Neural cell (in vitro differentiated cells): Measurements from ENCODE around the gene MAMDC2.

ENCODE experiments used
- MXI1 ChIP-seq: fragments of 450-650 bp; conservative IDR thresholded peaks from 2 replicates; pipeline ENCODE4 v1.6.1; 2014; ENCODE audit warnings: antibody characterized with exemption, mild to moderate bottlenecking; ENCODE audit not compliant: poor library complexity, severe bottlenecking
- POLR2AphosphoS5 ChIP-seq: IDR thresholded peaks from 2 replicates; pipeline ENCODE4 v1.6.1; 2012
- RAD21 ChIP-seq: fragments of 450-650 bp; conservative IDR thresholded peaks from 2 replicates; pipeline ENCODE4 v1.6.1; 2014; ENCODE audit warnings: antibody characterized with exemption, mild to moderate bottlenecking, moderate library complexity
- SMC3 ChIP-seq: fragments of 450-650 bp; conservative IDR thresholded peaks from 2 replicates; pipeline ENCODE4 v1.6.1; 2014; ENCODE audit warnings: antibody characterized with exemption, mild to moderate bottlenecking, moderate library complexity; ENCODE audit not compliant: poor library complexity
- TF ChIP-seq, protein P1 (sequence below): fragments of 450-650 bp; IDR thresholded peaks from 2 replicates; pipeline ENCODE4 v1.5.1; 2014; ENCODE audit warnings: antibody characterized with exemption, mild to moderate bottlenecking, moderate library complexity; ENCODE audit not compliant: poor library complexity, severe bottlenecking

DNA sequence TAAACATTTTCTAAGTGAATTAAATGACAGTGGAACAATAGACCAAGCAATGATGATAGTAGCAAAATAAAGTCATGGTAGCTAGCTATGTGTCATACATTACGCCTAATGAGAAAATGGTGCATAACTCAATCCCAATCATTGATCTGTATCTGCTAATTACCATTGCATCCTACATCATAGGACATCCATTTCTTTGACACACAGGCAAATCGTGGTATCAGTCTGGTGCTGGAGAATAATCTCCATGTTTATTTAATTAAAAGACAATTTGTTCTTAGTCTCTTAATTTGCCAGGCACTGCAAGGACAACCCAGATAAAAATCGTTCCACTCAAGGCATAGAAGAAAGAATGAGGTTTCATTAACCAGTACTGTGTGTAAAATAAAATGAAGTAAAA, 125.6 kb downstream of the MAMDC2 start:
- TF ChIP-seq, protein P1, sequence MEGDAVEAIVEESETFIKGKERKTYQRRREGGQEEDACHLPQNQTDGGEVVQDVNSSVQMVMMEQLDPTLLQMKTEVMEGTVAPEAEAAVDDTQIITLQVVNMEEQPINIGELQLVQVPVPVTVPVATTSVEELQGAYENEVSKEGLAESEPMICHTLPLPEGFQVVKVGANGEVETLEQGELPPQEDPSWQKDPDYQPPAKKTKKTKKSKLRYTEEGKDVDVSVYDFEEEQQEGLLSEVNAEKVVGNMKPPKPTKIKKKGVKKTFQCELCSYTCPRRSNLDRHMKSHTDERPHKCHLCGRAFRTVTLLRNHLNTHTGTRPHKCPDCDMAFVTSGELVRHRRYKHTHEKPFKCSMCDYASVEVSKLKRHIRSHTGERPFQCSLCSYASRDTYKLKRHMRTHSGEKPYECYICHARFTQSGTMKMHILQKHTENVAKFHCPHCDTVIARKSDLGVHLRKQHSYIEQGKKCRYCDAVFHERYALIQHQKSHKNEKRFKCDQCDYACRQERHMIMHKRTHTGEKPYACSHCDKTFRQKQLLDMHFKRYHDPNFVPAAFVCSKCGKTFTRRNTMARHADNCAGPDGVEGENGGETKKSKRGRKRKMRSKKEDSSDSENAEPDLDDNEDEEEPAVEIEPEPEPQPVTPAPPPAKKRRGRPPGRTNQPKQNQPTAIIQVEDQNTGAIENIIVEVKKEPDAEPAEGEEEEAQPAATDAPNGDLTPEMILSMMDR: no peak
- TF ChIP-seq RAD21 (no peak), POLR2AphosphoS5 (no peak), MXI1 (no peak), SMC3 (no peak)
